Raji (cell line): ENCODE measurements around the gene MAD1L1.
A peak's percentile ranks its signal among the peaks of the same experiment; 100 is the strongest.

Source experiments
- POLR2A ChIP-seq: IDR thresholded peaks from 2 replicates; pipeline ENCODE4 v1.6.1; 2011; ENCODE audit warnings: low read depth, low read length, control low read depth; ENCODE audit not compliant: insufficient read depth

Gene MAD1L1

GRCh38 chr7:2251381-2251780 is 18.6 kb upstream of the MAD1L1 start:
- no peak for TF ChIP-seq POLR2A

GRCh38 chr7:2249744-2250323 is 17.1 kb upstream of the MAD1L1 start:
- TF ChIP-seq POLR2A: no peak

- no peak for TF ChIP-seq POLR2A
Observed at GRCh38 chr7:2248984-2249694, 16.4 kb upstream of the MAD1L1 start.

- no peak for TF ChIP-seq POLR2A
Observed at GRCh38 chr7:2247141-2247995, 14.6 kb upstream of the MAD1L1 start.

GRCh38 chr7:2245883-2246675 is 13.3 kb upstream of the MAD1L1 start:
- TF ChIP-seq POLR2A: no peak

GRCh38 chr7:2244404-2244995 is 11.8 kb upstream of the MAD1L1 start:
- TF ChIP-seq POLR2A: no peak; the same call in 1 of the 2 replicates

GRCh38 chr7:2243458-2243857 is 10.7 kb upstream of the MAD1L1 start:
- TF ChIP-seq POLR2A: no peak

- no peak for TF ChIP-seq POLR2A
Observed at GRCh38 chr7:2242541-2243429, 10.0 kb upstream of the MAD1L1 start.

GRCh38 chr7:2241580-2242540 is 9.1 kb upstream of the MAD1L1 start, which contains the start of the genes MRM2 and NUDT1:
Gene MRM2, minus strand, starts transcription at chr7:2242205. Its CDS starts 36 bp downstream, at chr7:2242169.
Gene NUDT1, plus strand, starts transcription at chr7:2242226. Its CDS starts 2,349 bp downstream, at chr7:2244575.
- peak; percentile 93 for TF ChIP-seq POLR2A

- TF ChIP-seq POLR2A: no peak
Observed at GRCh38 chr7:2239242-2239641, 6.5 kb upstream of the MAD1L1 start.

- TF ChIP-seq POLR2A: no peak
Observed at GRCh38 chr7:2237109-2237602, 4.4 kb upstream of the MAD1L1 start.

- TF ChIP-seq POLR2A: no peak
Observed at GRCh38 chr7:2233926-2234325, 1.2 kb upstream of the MAD1L1 start.
